HG03108 (cell line): ENCODE measurements around the gene CKLF.
A peak's percentile ranks its signal among the peaks of the same experiment; 100 is the strongest.
"Not testable (repeated sequence)": the region's sequence is repeated elsewhere in the genome, so short reads cannot be mapped to it uniquely, and the experiment has no call there.

Experiments used
- ATAC-seq: cut with Tn5 transposase; IDR thresholded peaks from one replicate; pipeline ENCODE4 v1.9.1; 2021; ENCODE audit warnings: moderate library complexity; ENCODE audit not compliant: unreplicated experiment

The CKLF gene

DNA sequence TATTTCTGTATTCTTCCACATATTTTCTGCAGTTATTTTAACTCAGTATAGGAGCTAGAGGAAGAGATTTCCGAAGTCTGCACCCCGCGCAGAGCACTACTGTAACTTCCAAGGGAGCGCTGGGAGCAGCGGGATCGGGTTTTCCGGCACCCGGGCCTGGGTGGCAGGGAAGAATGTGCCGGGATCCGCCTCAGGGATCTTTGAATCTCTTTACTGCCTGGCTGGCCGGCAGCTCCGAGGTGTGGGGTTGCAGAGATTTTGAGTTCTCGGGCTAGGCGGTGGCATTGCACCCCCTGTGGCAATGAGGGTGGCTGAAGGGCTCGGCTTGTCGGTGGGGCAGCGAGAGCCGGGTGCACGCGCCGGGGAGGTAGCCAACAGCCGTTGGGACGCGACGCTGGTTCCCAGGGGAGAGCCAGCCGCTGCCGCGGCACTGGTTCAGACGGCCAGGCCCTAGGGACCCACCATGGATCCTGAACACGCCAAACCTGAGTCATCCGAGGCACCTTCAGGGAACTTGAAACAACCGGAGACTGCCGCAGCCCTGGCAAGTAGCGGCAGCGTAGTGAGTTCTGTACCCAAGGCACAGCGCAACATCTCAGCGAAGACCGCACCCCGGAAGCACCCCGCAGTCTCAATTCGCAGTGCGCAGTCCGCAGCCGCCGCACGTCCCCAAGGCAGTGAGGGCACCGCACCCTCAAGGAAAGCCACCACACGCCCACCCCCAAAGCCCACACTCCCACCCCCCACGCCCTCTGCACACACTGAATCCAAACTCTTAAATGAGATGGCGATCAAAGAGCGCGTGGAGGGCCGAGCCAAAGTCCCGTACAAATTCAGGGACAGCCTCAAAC lies 13.9 kb downstream of the CKLF start, which contains the start of gene CMTM1:
CMTM1 (plus strand) TSS at position 389 of the 851 bp plus-strand sequence; CDS start at position 464, 75 bp downstream.
- ATAC-seq: no peak

DNA sequence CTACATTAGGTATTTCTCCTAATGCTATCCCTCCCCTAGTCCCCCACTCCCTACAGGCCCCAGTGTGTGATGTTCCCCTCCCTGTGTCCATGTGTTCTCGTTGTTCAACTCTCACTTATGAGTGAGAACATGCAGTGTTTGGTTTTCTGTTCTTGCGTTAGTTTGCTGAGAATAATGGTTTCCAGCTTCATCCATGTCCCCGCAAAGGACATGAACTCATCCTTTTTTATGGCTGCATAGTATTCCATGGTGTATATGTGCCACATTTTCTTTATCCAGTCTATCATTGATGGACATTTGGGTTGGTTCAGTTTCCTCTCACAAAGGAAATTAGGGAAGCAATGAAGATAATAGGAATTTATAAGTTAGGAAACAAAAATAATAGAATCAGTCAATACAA lies 14.9 kb downstream of the CKLF start:
- not testable (repeated sequence) for ATAC-seq

DNA sequence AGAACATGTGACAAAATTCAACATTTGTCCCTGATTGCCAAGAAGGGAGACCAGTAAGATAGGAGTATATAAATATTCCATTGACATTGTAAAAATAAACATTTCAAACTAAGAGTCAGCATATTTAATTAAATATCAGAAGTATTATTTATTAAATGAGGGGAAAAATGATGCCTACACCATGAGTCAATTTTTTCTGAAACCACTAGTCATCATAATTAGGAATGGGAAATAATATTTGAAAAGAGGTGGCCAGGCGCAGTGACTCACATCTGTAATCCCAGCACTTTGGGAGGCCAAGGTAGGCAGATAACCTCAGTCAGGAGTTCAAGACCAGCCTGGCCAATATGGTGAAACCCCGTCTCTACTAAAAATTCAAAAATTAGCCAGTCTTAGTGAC lies 16.0 kb downstream of the CKLF start:
- ATAC-seq: no peak

DNA sequence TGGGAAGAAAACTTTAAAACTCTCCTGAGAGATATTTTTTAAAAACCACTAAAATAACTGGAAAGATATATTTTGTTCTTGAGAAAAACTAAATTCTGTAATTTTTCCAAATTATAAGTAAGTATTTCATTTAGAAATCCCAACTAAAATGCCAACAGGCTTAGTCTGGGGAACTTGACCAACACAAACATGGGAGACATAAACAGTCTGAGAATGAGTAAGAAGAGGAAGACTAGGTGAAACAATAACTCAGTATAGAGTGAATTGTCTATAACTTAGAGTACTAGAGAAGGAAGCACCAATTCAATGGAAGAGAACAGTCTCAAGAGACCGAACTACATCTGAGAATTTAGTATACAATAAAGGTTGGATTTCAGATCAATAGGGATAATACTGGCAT lies 16.8 kb downstream of the CKLF start:
- no peak for ATAC-seq

DNA sequence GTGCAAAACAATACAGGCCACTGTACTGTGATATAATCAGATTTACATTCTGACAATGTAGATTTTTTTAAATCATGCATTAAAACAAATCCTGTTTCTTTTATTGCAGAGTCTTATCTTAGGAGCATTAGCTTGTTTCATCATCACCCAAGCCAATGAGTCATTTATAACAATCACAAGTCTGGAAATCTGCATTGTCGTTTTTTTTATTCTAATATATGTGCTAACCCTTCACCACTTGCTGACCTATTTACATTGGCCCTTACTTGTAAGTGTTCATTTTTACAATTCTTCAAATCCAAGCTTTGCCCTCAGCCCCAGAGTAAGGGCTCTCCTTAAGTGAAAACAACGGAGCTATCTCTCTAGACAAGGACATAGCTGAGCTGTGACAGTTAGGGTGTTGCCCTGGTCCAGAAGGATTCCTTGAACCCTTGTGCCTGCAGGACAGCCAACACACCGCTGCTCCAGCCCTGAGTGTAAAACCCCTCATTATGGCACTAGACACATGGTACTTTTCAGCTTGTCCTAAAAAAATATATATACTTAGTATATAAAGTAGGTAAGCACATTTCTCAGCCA lies 17.5 kb downstream of the CKLF start:
- ATAC-seq: no peak

DNA sequence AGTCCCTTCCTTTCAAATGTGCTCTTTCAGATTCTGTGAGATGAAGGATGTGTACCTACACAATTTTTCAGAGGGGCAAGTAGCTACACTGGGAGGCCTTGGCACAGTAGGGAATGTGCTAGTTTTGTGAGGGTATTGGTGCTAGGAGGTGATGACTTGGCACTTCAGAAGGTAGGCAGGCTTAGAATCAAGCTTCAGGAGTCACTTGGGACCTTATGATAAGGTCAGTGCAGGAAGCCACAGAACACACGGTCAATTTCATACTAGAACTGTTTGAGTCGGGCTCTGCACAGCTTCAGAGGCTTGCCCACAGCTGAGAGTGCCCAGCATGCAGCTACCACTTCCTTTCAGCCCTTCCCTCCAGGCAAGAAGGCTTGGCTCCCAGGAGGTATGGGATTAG lies 20.0 kb downstream of the CKLF start:
- ATAC-seq: no peak

DNA sequence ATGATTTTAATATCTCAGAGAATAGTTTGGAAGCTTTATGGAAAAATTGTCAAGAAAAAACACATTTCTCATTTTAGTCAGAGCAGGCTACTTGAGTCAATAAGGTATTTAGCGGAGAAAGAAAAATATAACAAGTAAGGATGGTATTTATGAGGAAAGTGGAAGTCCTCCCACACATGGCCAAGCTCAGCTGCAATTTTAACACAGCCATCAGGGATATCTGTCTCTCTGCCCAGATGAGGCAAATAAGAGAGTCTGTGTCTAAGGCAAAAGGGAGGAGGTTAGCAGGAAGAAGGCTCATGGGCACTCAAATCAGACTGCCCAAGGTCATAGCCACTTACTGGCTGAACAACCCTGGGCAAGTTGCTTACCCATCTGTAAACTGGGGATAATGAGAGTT lies 21.7 kb downstream of the CKLF start:
- no peak for ATAC-seq

DNA sequence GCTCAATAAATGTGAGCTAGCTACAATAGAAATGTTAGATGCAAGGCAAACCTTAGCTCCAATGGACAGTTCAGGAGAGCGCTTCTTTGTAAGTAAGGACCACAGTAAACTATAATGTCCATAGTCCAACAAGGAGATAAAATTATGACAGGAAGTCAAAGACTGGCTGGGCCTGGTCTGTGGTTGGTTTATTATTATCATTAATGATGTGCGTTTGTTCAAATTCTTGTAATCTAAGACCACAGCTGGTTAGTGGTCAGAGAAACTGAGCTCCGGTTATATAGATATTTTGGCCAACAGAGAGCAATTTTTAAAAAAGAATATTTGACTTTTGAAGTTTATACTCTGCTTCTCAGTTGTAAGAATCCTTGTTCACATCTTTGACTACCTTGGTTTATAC lies 22.2 kb downstream of the CKLF start:
- no peak for ATAC-seq

DNA sequence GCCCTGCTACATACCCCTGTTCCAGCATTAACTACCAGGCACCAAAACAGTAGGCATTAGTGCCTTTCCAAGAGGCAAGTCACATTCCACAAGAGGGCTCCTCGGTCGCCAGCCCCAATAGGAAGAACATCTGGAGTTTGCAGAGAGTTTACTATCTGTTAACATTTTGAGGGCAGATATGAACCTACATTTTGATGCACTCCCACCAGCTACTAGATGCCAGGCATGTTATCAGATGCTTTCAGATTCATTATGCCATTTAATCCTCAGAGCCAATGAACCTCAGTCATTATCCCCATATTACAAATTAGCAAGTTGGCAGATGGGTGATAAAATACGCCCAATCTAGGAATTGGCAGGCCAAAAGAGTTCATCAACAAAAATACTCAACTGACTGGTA lies 22.7 kb downstream of the CKLF start:
- no peak for ATAC-seq

DNA sequence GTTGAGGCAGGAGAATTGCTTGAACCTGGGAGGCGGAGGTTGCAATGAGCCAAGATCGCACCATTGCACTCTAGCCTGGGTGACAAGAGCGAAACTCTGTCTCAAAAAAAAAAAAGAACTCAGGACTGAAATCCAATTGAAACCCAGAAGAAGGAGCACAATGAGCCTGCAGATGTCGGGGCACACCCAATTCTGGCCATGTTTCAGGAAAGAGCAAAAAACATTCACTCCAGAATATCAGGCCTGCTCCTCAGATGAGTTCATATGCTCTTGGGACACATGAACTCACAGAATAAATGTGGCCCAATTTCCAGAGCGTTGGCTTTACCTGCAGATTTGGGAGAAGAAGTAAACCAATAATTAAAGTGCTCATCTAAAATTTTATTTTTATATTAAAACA lies 23.9 kb downstream of the CKLF start:
- no peak for ATAC-seq

DNA sequence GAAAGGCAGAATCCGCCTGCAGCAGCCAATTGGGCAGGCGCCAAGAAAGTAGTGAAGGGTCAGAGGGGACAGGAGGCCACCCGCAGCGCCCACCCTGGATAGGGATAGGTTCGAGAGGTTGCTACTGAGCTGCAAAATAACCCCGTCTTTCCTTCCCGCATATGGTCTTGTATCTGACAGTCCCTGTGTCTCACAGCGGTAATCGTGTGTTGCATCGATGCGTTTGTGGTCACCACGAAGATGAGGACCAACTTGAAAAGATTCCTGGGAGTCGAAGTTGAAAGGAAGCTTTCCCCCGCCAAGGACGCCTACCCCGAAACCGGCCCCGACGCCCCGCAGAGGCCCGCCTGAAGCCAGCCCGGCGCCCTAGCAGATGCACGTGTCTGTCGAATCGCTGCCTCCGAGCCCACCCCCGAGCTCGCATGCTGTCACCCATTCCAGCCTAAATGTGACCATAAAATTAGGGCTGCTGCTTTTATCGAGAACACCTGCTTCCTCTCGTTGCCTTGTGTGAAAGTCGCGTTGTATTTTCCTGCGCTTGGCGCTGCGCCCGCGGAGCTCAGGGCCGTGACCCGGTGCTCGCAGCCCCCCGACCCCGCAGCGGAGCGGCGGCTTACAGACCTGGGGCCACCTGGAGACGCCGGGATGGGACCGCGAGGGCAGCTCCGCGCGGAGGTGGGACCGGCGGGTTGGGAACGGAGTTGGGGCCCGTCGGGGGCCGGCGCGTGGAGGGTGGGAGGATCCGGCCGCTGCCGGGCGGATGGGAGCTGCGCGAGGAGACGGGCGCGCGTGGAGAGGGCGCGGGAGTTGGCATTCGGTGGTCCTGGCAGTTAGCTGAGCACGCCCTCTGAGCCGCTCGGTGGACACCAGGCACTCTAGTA lies 26.5 kb downstream of the CKLF start, which contains the start of gene CMTM2:
CMTM2 (plus strand) TSS at position 813 of the 881 bp plus-strand sequence. CDS start 145 bp downstream, outside the sequence.
- ATAC-seq: no peak

DNA sequence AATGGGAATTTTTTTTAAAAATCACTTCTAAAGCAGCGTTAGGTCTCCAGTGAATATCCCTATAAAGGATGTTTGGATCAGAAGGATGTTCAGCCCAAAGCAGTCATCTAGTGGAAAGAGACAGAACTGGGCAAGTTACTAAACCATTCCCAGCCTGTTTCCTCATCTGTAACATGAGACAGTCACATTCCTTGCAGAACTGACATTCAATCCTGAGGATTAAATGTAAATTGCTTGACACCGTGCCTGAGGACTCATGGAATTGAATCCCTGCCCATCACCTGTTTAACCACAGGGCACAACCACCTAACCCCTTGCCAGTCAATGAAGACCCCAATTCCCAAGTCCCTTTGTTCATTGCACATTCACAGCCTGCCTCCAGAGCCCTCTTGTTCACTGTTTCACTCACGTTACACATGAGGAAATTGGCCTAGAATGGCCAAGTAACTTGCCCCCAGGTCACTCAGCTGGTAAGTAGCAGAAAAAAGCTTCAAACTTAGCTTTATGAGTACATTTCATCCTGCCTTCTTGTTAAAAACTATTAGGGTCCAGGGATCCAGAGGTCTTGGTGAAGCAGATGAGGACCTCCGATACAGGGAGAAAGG lies 28.3 kb downstream of the CKLF start:
- ATAC-seq: no peak

DNA sequence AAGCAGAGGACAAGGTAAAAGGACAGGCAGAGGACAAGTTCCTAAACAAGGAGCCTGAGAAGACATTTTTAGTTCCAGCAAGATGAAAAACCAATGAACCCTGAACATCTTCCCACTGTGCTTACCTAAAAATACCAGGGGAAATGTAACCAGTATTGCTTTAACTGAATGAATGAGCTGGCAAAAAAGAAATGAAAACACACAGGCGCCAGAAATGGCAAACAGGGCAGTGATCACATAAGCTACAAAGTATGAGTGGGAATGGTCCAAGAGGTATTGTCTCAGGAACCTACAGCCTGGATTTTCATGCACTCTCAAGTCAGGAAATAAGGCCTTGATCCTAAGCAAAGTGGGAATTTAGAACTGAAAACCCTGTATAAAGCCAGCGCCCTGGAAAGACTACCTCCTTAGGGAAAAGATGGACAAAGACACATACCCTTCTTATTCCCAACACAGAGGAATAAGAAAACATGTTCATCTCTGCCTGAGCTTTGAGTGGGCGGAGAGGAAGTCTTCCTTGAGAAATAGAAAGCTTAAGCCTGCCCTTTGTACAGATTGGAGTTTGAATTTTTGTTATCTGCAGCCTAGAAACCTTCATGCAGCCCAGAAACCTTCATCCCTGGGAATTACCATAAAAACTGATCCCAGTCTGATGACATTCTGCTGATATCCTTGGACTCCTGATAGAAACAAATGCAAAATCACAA lies 29.0 kb downstream of the CKLF start:
- ATAC-seq: no peak

DNA sequence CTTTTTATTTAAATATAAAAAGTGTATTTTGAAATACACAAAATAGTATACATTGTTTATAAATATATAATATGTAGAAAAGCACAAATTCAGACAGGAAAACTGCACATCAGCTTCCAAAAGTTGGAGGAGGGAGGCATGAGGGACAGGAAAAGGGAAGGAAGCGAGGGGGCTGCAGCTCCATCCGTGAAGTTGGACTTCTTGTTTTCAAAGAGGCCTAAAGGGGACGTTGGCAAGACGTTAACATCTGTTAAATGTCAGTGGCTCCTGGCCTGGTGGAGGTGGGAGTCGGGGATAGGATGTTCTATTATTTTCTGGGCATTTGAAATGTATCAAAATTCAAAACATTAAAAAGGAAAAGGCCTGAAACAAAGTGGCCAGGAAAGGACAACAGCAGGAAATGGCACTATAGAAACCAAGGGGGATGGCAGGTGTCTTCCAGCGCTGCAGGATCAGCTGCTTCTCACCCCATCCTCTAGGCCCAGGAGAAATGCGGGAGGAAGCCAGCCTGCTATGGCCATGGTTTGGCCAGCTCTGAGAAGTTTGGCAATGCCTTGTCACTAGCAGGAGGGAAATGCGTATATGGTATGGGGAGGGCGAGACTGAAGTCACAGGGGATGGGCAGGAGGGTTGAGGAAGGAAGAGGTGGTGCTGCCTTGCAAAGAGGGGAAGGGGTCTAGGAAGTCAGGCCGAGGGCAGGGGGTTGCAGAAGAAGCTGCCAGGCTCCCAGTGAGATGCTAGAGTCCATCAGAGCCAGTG lies 33.3 kb downstream of the CKLF start:
- ATAC-seq: no peak

DNA sequence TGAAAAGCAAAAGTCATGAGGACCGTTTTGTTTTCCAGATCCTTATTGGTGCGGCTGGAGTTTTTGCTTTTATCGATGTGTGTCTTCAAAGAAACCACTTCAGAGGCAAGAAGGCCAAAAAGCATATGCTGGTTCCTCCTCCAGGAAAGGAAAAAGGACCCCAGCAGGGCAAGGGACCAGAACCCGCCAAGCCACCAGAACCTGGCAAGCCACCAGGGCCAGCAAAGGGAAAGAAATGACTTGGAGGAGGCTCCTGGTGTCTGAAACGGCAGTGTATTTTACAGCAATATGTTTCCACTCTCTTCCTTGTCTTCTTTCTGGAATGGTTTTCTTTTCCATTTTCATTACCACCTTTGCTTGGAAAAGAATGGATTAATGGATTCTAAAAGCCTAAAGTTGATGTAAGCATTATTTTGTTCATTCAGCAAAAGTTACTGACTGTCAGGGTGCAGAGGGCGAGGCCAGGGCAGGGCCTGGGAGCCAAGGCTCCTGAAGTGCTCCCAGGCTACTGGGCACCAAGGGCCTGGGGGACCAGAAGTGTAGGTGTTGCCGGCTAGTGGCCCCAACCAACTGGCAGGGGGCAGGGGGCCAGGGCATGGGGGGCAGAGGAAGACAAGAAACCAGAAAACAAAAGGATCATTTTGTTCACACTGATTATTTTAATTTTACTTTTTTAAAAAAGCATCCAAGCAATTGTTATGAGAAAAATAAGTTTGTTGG lies 35.7 kb downstream of the CKLF start:
- ATAC-seq: no peak

DNA sequence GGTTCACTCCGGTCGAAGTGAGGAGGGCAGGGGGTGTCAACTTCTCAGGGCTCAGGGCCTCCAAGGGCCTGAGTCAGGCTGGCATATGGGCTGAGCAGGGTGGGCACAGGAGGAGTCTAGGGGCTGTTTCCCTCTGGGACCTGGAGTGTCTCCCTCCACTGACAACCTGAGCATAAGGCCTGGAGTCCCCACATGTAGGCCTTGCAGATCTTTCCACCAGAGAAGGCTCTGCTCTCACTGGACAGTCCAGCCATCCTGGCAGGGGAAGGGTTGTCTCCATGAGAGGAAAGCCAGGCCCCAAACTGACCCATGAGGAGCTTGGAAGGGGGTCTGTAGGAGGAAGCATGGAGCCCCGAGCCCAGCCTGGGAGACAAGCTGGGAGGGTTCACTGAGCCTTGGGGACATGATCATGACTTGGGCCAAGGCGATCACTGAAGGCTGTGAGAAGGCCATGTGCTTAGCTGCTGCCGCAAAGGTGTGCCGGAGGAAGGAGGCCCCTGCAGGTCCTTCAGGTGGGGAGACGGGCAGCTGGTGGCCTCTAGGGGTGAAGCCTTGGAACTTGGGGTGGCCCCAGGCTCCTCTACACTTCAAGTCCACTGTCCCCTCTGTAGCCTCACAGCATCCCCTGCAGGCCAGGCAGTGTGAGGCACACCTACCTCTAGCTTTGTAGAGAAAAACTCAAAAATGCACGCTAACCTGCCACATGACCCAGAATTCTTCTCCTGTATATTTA lies 36.8 kb downstream of the CKLF start:
- ATAC-seq: peak; percentile 89

DNA sequence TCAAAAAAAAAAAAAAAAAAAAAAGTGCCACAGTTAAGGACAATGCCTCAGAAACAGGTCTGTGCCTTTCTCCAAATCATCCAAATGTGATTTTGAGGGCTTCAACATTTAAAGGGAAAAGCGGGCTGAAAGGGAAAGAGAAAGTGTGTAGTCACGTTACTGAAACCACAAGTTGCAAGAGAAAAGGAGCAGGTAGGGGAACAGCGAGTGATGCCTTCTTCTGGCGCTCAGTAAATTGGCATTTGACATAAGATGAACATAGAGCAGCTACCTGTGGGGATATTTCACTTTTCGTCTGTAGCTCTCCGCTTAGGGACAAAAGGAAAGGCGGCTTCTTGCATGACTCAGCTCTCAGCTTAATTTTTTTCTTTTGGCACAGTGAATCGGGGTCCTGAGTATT lies 37.9 kb downstream of the CKLF start:
- no peak for ATAC-seq

DNA sequence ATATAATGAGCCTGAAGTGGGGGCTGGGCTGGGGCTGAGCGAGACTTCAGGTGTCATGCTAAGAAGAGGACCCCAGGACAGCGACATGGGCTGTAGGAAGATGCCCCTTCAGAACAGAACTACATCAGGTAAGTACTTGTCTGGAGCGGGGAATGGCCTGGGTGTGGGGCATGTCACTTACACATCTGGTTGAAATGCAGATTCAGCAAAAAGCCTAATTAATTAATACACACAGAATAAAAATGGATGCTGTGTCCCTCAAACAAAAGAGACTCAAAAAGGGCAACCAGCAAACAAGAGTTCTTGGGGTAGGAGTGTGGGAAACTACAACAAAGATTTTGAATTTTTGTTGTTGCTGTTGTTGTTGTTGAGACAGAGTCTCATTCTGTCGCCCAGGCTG lies 38.6 kb downstream of the CKLF start:
- ATAC-seq: no peak
